ENCODE data around the gene ISG15.
"Not testable (repeated sequence)": the region's sequence is repeated elsewhere in the genome, so short reads cannot be mapped to it uniquely, and the experiment has no call there.

The ISG15 gene

DNA sequence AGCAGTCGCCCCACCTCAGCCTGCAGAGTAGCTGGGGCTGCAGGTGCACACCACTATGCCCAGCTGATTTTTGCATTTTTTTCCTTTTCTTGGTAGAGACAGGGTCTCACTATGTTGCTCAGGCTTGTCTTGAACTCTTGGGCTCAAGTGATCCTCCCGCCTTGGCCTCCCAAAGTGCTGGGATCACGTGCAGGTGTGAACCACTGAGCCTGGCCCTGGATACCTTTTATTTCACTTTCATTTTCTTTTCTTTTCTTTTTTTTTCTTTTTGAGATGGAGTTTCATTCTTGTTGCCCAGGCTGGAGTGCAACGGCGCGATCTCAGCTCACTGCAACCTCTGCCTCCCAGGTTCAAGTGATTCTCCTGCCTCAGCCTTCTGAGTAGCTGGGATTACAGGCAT lies 22.0 kb upstream of the ISG15 start:
- not testable (repeated sequence) for H3K27me3 ChIP-seq (ENCODE audit: control insufficient read depth, insufficient read depth, low read length); H3K9me3 ChIP-seq (ENCODE audit: control insufficient read depth, low read length); H3K9ac ChIP-seq (ENCODE audit: low read length); H3K4me1 ChIP-seq (ENCODE audit: control insufficient read depth, insufficient read depth, low read length); H3K4me3 ChIP-seq (ENCODE audit: low read length); H3K36me3 ChIP-seq (ENCODE audit: control insufficient read depth, insufficient read depth, low read length)

DNA sequence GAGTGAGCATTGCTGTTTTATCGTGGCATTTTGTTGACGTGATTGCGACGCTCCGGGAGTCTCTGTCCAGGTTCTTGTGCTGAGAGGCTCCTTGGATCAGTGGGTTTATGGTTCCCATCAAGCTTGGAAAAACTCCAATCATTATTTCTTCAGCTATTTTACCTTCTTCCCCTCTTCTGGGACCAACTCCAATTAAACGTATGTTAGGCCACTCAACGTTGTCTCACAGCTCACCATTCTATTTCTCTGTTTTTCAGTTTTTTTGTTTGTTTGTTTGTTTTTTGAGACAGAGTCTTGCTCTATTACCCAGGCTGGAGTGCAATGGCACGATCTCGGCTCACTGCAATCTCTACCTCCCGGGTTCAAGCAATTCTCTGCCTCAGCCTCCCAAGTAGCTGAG lies 21.4 kb upstream of the ISG15 start:
- H3K9me3 ChIP-seq (ENCODE audit: control insufficient read depth, low read length): no peaks in the 10 kb centered on the region
- no peaks in the 10 kb centered on the region for H3K36me3 ChIP-seq (ENCODE audit: control insufficient read depth, insufficient read depth, low read length)
- H3K27me3 ChIP-seq (ENCODE audit: control insufficient read depth, insufficient read depth, low read length): peaks cover 11% of the 10 kb centered on the region
- no peaks in the 10 kb centered on the region for H3K4me1 ChIP-seq (ENCODE audit: control insufficient read depth, insufficient read depth, low read length)
- no peak overlapping the region for H3K4me3 ChIP-seq (ENCODE audit: low read length)
- no peak overlapping the region for H3K9ac ChIP-seq (ENCODE audit: low read length)

DNA sequence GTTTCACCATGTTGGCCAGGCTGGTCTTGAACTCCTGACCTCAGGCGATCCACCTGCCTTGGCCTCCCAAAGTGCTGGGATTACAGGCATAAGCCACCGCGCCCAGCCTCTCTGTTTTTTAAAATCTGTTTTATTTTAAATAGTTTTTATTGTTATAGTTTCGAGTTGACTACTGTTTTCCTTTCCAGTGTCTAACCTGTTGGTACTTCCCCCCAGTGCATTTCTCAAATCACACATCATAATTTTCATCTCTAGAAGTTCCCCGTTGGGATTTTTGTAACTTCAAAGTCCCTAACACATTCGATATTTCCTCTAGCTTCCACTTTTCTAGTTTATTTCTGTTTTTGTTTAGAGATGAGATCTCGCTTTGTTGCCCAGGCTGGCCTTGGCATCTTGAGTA lies 20.9 kb upstream of the ISG15 start:
- no peaks in the 10 kb centered on the region for H3K36me3 ChIP-seq (ENCODE audit: control insufficient read depth, insufficient read depth, low read length)
- H3K4me1 ChIP-seq (ENCODE audit: control insufficient read depth, insufficient read depth, low read length): no peaks in the 10 kb centered on the region
- no peak overlapping the region for H3K9ac ChIP-seq (ENCODE audit: low read length)
- H3K9me3 ChIP-seq (ENCODE audit: control insufficient read depth, low read length): no peaks in the 10 kb centered on the region
- H3K27me3 ChIP-seq (ENCODE audit: control insufficient read depth, insufficient read depth, low read length): peaks cover 16% of the 10 kb centered on the region
- no peak overlapping the region for H3K4me3 ChIP-seq (ENCODE audit: low read length)

DNA sequence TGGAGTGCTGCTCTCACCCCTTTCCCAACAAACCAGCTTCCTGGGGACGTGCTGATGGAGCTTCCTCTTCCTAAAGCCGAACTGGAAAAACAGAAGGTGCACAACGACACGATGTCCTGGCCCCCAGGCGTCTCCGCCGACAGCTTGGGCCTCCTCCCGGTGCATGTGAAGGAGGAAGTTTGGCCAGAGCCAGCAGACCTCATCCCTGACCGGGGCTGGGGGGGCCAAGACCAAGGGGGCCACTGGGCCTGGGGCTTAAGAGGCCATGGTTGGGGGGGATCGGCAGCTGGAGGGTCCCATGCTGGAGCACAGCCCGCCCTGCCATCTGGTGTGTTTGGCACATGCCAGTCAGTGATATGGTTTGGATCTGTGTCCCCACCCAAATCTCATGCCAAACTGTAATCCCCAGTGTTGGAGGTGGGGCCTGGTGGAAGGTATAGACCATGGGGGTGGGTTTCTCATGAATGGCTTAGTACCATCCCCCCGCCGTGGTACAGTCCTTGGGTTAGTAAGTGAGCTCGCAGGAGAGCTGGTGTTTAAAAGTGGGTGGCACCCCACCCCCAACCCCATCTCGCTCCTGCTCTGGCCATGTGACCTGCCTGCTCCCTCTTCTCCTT lies 19.8 kb upstream of the ISG15 start:
- H3K9me3 ChIP-seq (ENCODE audit: control insufficient read depth, low read length): no peaks in the 10 kb centered on the region
- no peaks in the 10 kb centered on the region for H3K36me3 ChIP-seq (ENCODE audit: control insufficient read depth, insufficient read depth, low read length)
- no peak overlapping the region for H3K4me3 ChIP-seq (ENCODE audit: low read length)
- H3K9ac ChIP-seq (ENCODE audit: low read length): no peak overlapping the region
- peaks cover 27% of the 10 kb centered on the region for H3K27me3 ChIP-seq (ENCODE audit: control insufficient read depth, insufficient read depth, low read length)
- peaks cover 3% of the 10 kb centered on the region for H3K4me1 ChIP-seq (ENCODE audit: control insufficient read depth, insufficient read depth, low read length)

DNA sequence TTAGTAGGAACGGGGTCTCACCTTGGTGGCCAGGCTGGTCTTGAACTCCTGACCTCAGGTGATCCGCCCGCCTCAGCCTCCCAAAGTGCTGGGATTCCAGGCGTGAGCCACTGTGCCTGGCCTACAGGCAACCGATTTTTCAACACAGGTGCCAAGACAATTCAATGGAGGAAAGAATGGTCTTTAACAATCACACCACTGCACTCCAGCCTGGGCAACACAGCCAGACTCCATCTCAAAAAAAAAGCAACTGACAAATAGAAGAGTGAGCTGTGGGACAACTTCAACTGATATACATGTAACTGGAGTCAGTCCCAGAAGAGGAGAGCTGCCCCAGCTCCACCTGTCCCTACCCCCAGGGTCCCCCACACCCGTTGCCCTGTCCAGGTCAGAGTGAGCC lies 18.8 kb upstream of the ISG15 start:
- H3K36me3 ChIP-seq (ENCODE audit: control insufficient read depth, insufficient read depth, low read length); H3K4me1 ChIP-seq (ENCODE audit: control insufficient read depth, insufficient read depth, low read length); H3K9ac ChIP-seq (ENCODE audit: low read length); H3K9me3 ChIP-seq (ENCODE audit: control insufficient read depth, low read length); H3K4me3 ChIP-seq (ENCODE audit: low read length): not testable (repeated sequence)
- peaks cover 36% of the 10 kb centered on the region for H3K27me3 ChIP-seq (ENCODE audit: control insufficient read depth, insufficient read depth, low read length)

DNA sequence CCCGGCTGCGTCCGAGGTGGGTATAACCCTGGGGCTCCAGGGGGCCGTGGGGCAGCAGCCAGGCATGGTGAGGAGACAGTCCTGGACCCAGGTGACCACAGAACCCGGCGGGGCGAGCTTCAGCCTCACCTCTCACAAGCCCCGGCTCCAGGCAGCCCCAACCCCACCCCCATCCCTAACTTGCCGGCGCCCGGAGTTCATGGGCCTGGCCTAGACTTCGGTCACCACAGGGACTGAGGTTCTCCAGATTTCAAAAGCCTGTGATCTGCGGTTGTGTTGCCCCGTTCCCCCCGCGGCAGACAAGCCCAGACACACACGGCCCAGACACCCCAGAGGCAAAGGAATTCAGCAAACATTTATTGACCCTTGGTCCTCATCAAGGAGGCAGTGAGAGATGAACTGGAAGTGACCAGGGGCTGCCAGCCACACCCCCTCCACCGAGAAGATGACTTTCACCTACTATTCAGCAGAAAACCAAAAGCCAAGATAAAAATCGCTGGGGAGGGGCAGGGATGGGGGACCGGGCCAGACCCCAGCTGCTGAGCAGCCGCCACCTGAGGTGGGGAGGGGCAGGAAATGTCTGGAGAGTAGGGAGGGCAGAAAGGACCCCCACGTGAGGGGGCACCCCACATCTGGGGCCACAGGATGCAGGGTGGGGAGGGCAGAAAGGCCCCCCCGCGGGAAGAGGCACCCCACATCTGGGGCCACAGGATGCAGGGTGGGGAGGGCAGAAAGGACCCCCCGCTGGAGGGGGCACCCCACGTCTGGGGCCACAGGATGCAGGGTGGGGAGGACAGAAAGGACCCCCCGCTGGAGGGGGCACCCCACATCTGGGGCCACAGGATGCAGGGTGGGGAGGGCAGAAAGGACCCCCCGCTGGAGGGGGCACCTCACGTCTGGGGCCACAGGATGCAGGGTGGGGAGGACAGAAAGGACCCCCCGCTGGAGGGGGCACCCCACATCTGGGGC lies 17.3 kb upstream of the ISG15 start:
- Histone ChIP-seq H3K9me3 (ENCODE audit: control insufficient read depth, low read length) (no peaks in the 10 kb centered on the region), H3K9ac (ENCODE audit: low read length) (no peak overlapping the region), H3K36me3 (ENCODE audit: control insufficient read depth, insufficient read depth, low read length) (no peaks in the 10 kb centered on the region), H3K4me1 (ENCODE audit: control insufficient read depth, insufficient read depth, low read length) (peaks cover 17% of the 10 kb centered on the region), H3K4me3 (ENCODE audit: low read length) (no peak overlapping the region), H3K27me3 (ENCODE audit: control insufficient read depth, insufficient read depth, low read length) (peaks cover 46% of the 10 kb centered on the region)

DNA sequence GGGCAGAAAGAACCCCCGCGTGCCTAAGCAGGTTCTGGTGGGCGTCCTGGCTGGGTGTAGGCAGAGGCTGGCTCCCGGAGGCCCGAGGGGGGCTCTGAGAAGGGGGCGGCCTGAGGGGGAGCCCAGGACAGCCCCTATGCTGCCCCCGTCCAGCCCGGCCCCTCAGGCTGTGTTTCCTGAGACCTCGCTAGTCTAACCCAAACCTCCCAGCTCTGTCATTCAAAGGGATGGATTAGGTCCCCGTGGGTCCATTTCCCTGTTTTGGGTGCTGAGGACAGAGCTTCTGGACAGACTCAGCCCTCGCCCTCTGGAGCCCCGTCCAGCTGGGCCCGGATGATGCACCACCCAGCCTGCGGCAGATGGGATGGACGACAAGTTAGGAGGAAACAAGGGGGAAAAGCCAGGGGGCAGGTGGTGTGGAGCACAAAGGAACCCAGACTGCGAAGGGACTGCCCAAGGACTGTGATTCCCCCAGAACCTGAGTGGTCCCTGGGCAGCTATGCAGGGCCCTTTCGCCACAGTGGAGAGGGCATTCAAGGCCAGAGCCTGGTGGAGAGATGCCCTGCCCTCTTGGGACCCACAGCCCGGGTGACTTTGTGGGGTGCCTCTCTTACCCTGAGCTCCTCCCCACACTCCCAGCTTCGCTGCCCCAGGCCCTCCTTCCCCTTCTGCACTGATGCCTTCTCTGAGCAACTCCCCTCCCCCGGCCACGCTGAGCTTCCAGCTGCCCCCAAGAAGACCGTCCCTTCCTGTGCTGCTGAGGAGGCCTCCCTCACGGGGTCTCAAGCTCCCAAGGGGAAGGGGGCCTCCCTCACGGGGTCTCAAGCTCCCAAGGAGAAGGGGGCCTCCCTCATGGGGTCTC lies 16.2 kb upstream of the ISG15 start:
- H3K9me3 ChIP-seq (ENCODE audit: control insufficient read depth, low read length): no peaks in the 10 kb centered on the region
- no peaks in the 10 kb centered on the region for H3K36me3 ChIP-seq (ENCODE audit: control insufficient read depth, insufficient read depth, low read length)
- no peak overlapping the region for H3K9ac ChIP-seq (ENCODE audit: low read length)
- H3K4me3 ChIP-seq (ENCODE audit: low read length): no peak overlapping the region
- peaks cover 55% of the 10 kb centered on the region for H3K27me3 ChIP-seq (ENCODE audit: control insufficient read depth, insufficient read depth, low read length)
- peaks cover 27% of the 10 kb centered on the region for H3K4me1 ChIP-seq (ENCODE audit: control insufficient read depth, insufficient read depth, low read length)

DNA sequence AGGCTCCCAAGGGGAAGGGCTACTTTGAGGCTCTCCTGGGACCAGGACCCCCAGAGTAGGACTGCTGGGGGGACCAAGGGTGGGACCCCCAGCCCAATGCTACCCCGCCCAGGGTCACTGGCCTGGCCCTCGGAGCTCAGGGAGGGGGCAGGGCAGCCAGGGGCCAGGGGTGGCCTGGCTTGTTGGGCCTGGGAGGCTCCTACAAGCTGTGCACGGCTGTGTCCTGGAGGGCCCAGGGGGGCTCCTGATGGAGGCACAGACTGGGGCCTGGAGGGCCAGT lies 15.6 kb upstream of the ISG15 start:
- peaks cover 28% of the 10 kb centered on the region for H3K4me1 ChIP-seq (ENCODE audit: control insufficient read depth, insufficient read depth, low read length)
- H3K9ac ChIP-seq (ENCODE audit: low read length): no peak overlapping the region
- H3K4me3 ChIP-seq (ENCODE audit: low read length): no peak overlapping the region
- peaks cover 55% of the 10 kb centered on the region for H3K27me3 ChIP-seq (ENCODE audit: control insufficient read depth, insufficient read depth, low read length)
- H3K9me3 ChIP-seq (ENCODE audit: control insufficient read depth, low read length): no peaks in the 10 kb centered on the region
- no peaks in the 10 kb centered on the region for H3K36me3 ChIP-seq (ENCODE audit: control insufficient read depth, insufficient read depth, low read length)

DNA sequence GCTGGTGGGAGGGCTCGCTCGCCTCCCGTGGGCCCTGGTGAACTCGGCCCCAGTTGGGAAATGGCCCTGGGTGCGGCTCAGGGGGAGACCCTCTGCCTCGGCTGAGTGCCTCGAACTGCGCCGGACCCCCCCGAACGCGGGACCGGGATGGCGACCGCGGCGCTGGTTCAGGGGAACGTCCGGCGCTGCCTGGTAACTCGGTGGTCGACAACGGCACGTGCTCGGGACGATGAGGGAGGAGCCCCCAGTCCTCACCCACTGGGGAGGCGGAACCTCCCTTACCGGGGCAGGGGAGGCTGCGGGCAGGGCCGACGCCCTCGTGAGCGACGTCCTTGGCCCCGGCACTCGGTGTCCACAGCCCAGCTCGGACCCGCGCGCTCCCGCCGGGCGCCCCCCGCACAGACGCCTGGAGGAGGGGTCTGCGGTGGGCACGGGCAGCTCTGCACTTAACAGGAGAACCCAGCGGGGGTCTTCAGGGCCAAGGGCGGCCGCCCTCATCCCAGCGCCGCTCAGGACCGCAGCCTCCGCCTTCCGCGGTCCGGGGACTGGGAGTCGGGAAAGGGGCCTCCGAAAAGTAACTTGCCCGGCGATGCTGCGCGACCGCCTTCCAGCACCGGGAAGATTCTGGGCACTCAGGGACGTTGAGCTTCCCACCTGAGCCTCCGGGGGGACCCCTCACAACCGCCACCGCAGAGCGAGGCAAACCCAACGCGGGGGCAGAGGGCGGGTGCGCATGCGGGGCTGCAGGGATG lies 15.1 kb upstream of the ISG15 start:
- Histone ChIP-seq H3K9ac (ENCODE audit: low read length) (no peak overlapping the region), H3K36me3 (ENCODE audit: control insufficient read depth, insufficient read depth, low read length) (no peaks in the 10 kb centered on the region), H3K4me3 (ENCODE audit: low read length) (no peak overlapping the region), H3K4me1 (ENCODE audit: control insufficient read depth, insufficient read depth, low read length) (peaks cover 28% of the 10 kb centered on the region), H3K9me3 (ENCODE audit: control insufficient read depth, low read length) (no peaks in the 10 kb centered on the region), H3K27me3 (ENCODE audit: control insufficient read depth, insufficient read depth, low read length) (peaks cover 58% of the 10 kb centered on the region)

DNA sequence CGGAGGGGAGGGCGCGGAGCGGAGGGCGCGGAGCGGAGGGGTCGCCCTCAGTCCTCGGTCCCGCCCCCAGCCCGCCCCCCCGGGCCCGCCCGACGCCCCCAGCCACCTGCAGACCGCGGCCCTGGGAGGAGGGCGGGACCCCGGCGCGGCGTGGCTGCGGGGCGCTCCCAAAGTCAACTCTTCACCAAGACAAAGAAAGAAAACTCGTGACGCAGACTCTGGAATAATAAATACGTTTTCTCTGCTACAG lies 14.6 kb upstream of the ISG15 start:
- no peaks in the 10 kb centered on the region for H3K9me3 ChIP-seq (ENCODE audit: control insufficient read depth, low read length)
- H3K4me3 ChIP-seq (ENCODE audit: low read length): no peak overlapping the region
- H3K27me3 ChIP-seq (ENCODE audit: control insufficient read depth, insufficient read depth, low read length): peaks cover 63% of the 10 kb centered on the region
- no peaks in the 10 kb centered on the region for H3K36me3 ChIP-seq (ENCODE audit: control insufficient read depth, insufficient read depth, low read length)
- H3K9ac ChIP-seq (ENCODE audit: low read length): no peak overlapping the region
- H3K4me1 ChIP-seq (ENCODE audit: control insufficient read depth, insufficient read depth, low read length): peaks cover 28% of the 10 kb centered on the region

DNA sequence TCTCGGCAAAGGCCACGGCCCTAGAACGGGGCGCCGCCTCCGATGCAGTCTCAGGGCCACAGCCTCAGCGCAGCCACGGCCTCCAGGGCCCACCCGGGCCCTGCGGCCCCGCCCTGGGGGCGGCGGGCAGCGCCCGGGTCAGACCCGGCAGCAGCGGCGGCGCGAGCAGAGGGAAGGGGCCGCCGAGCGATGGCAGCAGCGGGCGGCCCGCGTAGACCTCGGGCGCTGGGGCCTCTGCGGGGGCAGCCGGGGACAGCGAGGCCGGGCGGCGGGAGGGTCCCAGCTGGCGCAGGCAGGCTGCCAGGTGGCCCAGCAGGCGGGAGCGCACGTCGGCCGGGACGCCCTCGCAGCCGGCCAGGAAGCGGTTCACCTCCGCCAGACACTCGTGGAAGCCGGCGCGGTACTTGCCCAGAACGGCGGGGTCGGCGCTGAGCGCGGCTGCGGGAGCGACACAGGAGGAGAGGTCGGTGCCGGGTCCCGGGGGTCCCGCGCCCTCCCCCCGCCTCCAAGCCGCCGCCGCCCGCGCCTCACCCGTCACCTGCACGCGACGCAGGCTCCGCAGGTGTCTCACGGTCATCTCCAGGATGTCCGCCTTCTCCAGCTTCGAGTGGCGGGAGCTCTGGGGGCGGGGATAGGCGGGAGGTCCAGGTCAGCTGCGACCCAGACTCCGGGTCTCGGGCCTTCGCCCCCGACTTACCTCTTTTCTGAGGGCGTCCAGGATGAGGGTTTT lies 14.1 kb upstream of the ISG15 start:
- peaks cover 67% of the 10 kb centered on the region for H3K27me3 ChIP-seq (ENCODE audit: control insufficient read depth, insufficient read depth, low read length)
- H3K9ac ChIP-seq (ENCODE audit: low read length): no peak overlapping the region

More for the DNA sequence above, 14.1 kb upstream of the ISG15 start:
- Histone ChIP-seq H3K4me3 (ENCODE audit: low read length) (no peak overlapping the region), H3K9me3 (ENCODE audit: control insufficient read depth, low read length) (no peaks in the 10 kb centered on the region), H3K4me1 (ENCODE audit: control insufficient read depth, insufficient read depth, low read length) (peaks cover 28% of the 10 kb centered on the region), H3K36me3 (ENCODE audit: control insufficient read depth, insufficient read depth, low read length) (no peaks in the 10 kb centered on the region)
